ENCODE data around the gene FRMPD1.

The FRMPD1 gene

DNA sequence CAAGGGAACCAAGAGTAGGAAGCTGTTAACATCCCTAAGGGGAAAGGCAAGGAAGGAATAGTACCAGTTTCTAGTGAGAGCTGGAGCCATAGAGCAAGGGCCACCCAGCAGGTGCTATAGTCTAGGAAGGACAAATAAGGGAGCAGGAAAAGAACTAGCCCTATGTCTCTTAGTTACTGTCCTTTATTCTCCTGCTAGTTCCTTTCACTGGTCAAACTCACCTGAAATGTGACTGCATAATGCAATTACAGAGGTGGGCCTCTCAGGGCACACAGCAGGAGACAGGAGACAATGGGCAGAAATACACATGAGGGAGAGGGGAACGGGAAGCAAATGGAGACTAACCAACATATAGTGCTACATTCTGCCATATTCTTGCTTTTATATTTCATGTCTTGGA, 26.7 kb upstream of the FRMPD1 start:
- H3K9me3 ChIP-seq (ENCODE audit: low read length), result no peaks in the 10 kb centered on the region
- no peak for TF ChIP-seq EZH2 (IDR thresholded peaks at IDR 0.05; ENCODE audit: borderline replicate concordance, low read length)
- TF ChIP-seq CTCF (IDR thresholded peaks at IDR 0.05; ENCODE audit: low read length), result no peak
- H2AFZ ChIP-seq (ENCODE audit: low read length), result no peak overlapping the region

GRCh38 chr9:37625036-37625757, 25.6 kb upstream of the FRMPD1 start:
- no peaks in the 10 kb centered on the region for H3K9me2 ChIP-seq (ENCODE audit: low read depth, low read length)
- H3K27me3 ChIP-seq (ENCODE audit: insufficient read depth, low read length), result no peaks in the 10 kb centered on the region
- H3K36me3 ChIP-seq (ENCODE audit: insufficient read depth, low read length), result no peaks in the 10 kb centered on the region
- no peak overlapping the region for H3K4me3 ChIP-seq (ENCODE audit: low read depth, low read length, poor library complexity, severe bottlenecking)
- no peak overlapping the region for H3K9ac ChIP-seq (ENCODE audit: low read length)
- no peak overlapping the region for H3K4me2 ChIP-seq (ENCODE audit: low read length)
- no peaks in the 10 kb centered on the region for H3K9me3 ChIP-seq (ENCODE audit: low read length)
- no peaks in the 10 kb centered on the region for H4K20me1 ChIP-seq (ENCODE audit: insufficient read depth, low read length)
- TF ChIP-seq CTCF (IDR thresholded peaks at IDR 0.05; ENCODE audit: low read length) (no peak), EZH2 (IDR thresholded peaks at IDR 0.05; ENCODE audit: borderline replicate concordance, low read length) (no peak)
- no peak overlapping the region for H2AFZ ChIP-seq (ENCODE audit: low read length)
- no peaks in the 10 kb centered on the region for H3K79me2 ChIP-seq (ENCODE audit: insufficient read depth, low read length)
- no peaks in the 10 kb centered on the region for H3K4me1 ChIP-seq (ENCODE audit: insufficient read depth, low read length, severe bottlenecking)
- no peak overlapping the region for H3K27ac ChIP-seq (ENCODE audit: low read depth, low read length, poor library complexity, severe bottlenecking)
- no peaks in the 10 kb centered on the region for H3F3A ChIP-seq (ENCODE audit: insufficient read depth, low read length)

More for the DNA sequence above, 26.7 kb upstream of the FRMPD1 start:
- H3K79me2 ChIP-seq (ENCODE audit: insufficient read depth, low read length), result no peaks in the 10 kb centered on the region
- no peaks in the 10 kb centered on the region for H3F3A ChIP-seq (ENCODE audit: insufficient read depth, low read length)
- H3K36me3 ChIP-seq (ENCODE audit: insufficient read depth, low read length), result no peaks in the 10 kb centered on the region
- no peak overlapping the region for H3K27ac ChIP-seq (ENCODE audit: low read depth, low read length, poor library complexity, severe bottlenecking)
- no peak overlapping the region for H3K9ac ChIP-seq (ENCODE audit: low read length)
- no peaks in the 10 kb centered on the region for H4K20me1 ChIP-seq (ENCODE audit: insufficient read depth, low read length)
- no peaks in the 10 kb centered on the region for H3K27me3 ChIP-seq (ENCODE audit: insufficient read depth, low read length)
- H3K4me1 ChIP-seq (ENCODE audit: insufficient read depth, low read length, severe bottlenecking), result no peaks in the 10 kb centered on the region
- H3K4me3 ChIP-seq (ENCODE audit: low read depth, low read length, poor library complexity, severe bottlenecking), result no peak overlapping the region
- no peaks in the 10 kb centered on the region for H3K9me2 ChIP-seq (ENCODE audit: low read depth, low read length)
- no peak overlapping the region for H3K4me2 ChIP-seq (ENCODE audit: low read length)

DNA sequence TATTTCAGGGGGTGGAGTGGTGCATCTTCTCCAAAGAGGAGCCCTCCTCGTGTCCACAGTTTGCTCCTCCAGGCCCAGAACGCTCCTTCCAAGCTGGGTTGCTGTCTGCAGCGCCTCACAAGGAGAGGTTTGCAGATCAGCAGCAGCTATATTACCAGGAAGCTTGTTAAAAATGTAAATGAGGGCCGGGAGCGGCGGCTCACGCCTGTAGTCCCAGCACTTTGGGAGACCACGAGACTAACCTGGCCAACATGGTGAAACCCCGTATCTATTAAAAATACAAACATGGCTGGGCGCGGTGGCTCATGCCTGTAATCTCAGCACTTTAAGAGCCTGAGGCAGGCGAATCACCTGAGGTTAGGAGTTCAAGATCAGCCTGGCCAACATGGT, 25.0 kb upstream of the FRMPD1 start:
- Histone ChIP-seq H3K9me3 (ENCODE audit: low read length) (no peaks in the 10 kb centered on the region), H3K36me3 (ENCODE audit: insufficient read depth, low read length) (no peaks in the 10 kb centered on the region), H3F3A (ENCODE audit: insufficient read depth, low read length) (no peaks in the 10 kb centered on the region), H3K4me3 (ENCODE audit: low read depth, low read length, poor library complexity, severe bottlenecking) (no peak overlapping the region), H3K9ac (ENCODE audit: low read length) (no peak overlapping the region), H3K27me3 (ENCODE audit: insufficient read depth, low read length) (no peaks in the 10 kb centered on the region), H3K9me2 (ENCODE audit: low read depth, low read length) (no peaks in the 10 kb centered on the region), H4K20me1 (ENCODE audit: insufficient read depth, low read length) (no peaks in the 10 kb centered on the region), H3K27ac (ENCODE audit: low read depth, low read length, poor library complexity, severe bottlenecking) (no peak overlapping the region), H3K79me2 (ENCODE audit: insufficient read depth, low read length) (no peaks in the 10 kb centered on the region), H3K4me1 (ENCODE audit: insufficient read depth, low read length, severe bottlenecking) (no peaks in the 10 kb centered on the region), H2AFZ (ENCODE audit: low read length) (no peak overlapping the region), H3K4me2 (ENCODE audit: low read length) (no peak overlapping the region)
- TF ChIP-seq CTCF (IDR thresholded peaks at IDR 0.05; ENCODE audit: low read length) (no peak), EZH2 (IDR thresholded peaks at IDR 0.05; ENCODE audit: borderline replicate concordance, low read length) (no peak)

Data from OCI-LY1 (cell line).